ENCODE results near the gene MOV10. TPM values are rescaled to one million over a fixed set of nuclear protein-coding genes. Genes with fewer than 3 reads are reported as not detected.

MOV10 gene
- total and polyA plus RNA-seq, 2 donors (not counting 1 experiment from before 2014, with no cell fraction given): 31.0 to 46.2 TPM

- Histone ChIP-seq H3K4me2 (replicated peaks; ENCODE audit: low read depth, low read length, poor library complexity, severe bottlenecking) (no peak overlapping the region), H3K4me1 (ENCODE audit: control insufficient read depth in 2 of 2, insufficient read depth in 2 of 2, low read length in 2 of 2) (peaks cover 35 to 46% of the 10 kb centered on the region in 2 donors), H3K36me3 (replicated peaks in 1 of 2; ENCODE audit: control extremely low read depth in 1 of 2, control insufficient read depth in 1 of 2, extremely low read depth in 1 of 2, insufficient read depth in 2 of 2, low read length in 1 of 2) (peaks cover 0 to 10% of the 10 kb centered on the region in 2 experiments), H4K20me1 (ENCODE audit: control insufficient read depth, insufficient read depth, low read length, poor library complexity, severe bottlenecking) (no peaks in the 10 kb centered on the region), H2AFZ (ENCODE audit: insufficient read depth, low read depth, low read length, poor library complexity, severe bottlenecking) (no peak overlapping the region), H3K9ac (ENCODE audit: low read length) (no peak overlapping the region), H3K27me3 (replicated peaks in 1 of 4; ENCODE audit: control extremely low read depth in 1 of 4, control insufficient read depth in 3 of 4, insufficient read depth in 4 of 4, low read length in 3 of 4) (no peaks in the 10 kb centered on the region), H3K9me3 (ENCODE audit: control extremely low read depth in 1 of 3, control insufficient read depth in 2 of 3, insufficient read depth in 1 of 3, low read length in 2 of 3) (no peaks in the 10 kb centered on the region), H3K4me3 (ENCODE audit: control extremely low read depth in 1 of 5, extremely low read depth in 1 of 5, insufficient read depth in 1 of 5, low read depth in 2 of 5, low read length in 4 of 5) (no peak overlapping the region), H3K79me2 (ENCODE audit: control insufficient read depth, insufficient read depth, low read length) (no peaks in the 10 kb centered on the region), H3K27ac (ENCODE audit: low read length in 2 of 2) (peak overlapping the region in 1 of 2 donors; percentile 86)
- ATAC-seq (ENCODE audit: low read depth) (no peak), DNase-seq (no peak)
- WGBS (ENCODE audit: insufficient coverage): 91% methylated on average over 17 of the region's 17 CpGs
- ChIA-PET POLR2A (interaction anchor here (0.6 kb wide), 1 partner anchor 154 kb away, joined by 3 read pairs; no protein-coding TSS in a partner anchor), CTCF (interaction anchor here (1.1 to 4.0 kb wide), 5 partner anchors 10 to 307 kb away, joined by 3 to 24 read pairs (median 10); partner anchors contain the start of genes MOV10 and PPM1J)
- Mint-ChIP-seq H3K9me3 (ENCODE audit: insufficient read depth) (no peaks in the 10 kb centered on the region), H3K4me1 (peaks cover 46% of the 10 kb centered on the region), H3K27me3 (no peaks in the 10 kb centered on the region), H3K4me3 (no peak overlapping the region), H3K27ac (peak overlapping the region; percentile 96)
- intact Hi-C loops (cut with micrococcal nuclease): no loop called here
- TF ChIP-seq EZH2 (IDR thresholded peaks at IDR 0.05; ENCODE audit: borderline replicate concordance, insufficient read depth, low read depth, low read length, poor library complexity, severe bottlenecking) (no peak), CTCF (IDR thresholded peaks at IDR 0.05) (no peak)
These were observed 24.2 kb downstream of the MOV10 start for GRCh38 chr1:112698366-112699310.
